HG03159 (cell line): ENCODE measurements around the gene ZNF358.

Experiments used
- ATAC-seq: cut with Tn5 transposase; IDR thresholded peaks from one replicate; pipeline ENCODE4 v1.9.1; 2021; ENCODE audit warnings: mild to moderate bottlenecking, moderate library complexity; ENCODE audit not compliant: unreplicated experiment

Gene ZNF358

DNA sequence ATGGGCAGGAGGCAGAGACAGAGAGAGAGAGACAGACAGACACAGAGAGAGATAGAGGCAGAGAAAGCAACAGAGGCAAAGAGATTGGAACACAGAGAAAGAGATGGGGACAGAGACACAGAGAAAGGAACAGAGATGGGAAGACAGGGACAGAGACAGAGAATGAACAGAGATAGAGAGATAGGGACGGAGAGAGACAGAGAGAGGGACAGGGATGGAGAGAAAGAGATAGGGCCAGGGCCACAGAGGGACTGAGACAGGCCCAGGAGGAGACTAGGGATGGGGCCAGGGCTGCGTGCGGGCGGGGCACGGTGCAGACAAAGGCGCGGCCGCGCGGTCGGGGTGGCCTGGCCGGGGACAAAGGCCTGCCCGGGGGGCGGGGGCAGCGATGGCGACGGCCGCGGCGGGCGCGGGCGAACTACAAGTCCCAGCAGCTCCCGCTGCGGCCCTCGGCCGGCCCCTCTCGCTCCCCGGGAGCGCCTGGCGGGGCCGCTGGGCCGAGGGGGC, at the start of gene ZNF358:
ZNF358 (plus strand) TSS at position 459 of the 507 bp plus-strand sequence. CDS start 3,140 bp downstream, outside the sequence.
- no peak for ATAC-seq

DNA sequence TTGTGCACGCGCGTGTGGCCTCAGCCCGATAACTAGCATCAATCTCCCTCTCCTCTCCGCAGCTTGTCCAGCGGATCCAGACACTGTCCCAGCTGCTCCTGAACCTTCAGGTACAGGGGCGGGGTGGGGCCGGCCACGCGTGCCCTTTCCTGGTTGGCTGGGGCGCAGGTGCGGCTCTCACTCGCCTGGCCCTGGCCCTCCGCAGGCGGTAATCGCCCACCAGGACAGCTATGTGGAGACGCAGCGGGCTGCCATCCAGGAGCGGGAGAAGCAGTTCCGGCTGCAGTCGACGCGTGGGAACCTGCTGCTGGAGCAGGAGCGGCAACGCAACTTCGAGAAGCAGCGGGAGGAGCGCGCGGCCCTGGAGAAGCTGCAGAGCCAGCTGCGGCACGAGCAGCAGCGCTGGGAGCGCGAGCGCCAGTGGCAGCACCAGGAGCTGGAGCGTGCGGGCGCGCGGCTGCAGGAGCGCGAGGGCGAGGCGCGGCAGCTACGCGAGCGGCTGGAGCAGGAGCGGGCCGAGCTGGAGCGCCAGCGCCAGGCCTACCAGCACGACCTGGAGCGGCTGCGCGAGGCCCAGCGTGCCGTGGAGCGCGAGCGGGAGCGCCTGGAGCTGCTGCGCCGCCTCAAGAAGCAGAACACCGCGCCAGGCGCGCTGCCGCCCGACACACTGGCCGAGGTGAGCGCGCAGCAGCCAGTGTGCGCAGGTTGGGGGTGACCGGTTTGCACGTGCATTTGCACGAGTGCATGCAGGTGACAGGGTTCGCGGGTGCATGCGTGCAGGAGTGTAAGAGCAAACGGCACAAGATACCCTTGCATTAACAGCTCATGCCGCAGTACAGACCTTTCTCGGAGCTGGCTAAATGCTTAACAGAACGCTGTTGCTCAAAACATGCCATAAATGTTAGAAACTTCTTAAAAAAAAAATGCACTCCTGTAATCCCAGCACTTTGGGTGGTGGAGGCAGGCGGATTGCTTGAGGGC, 48.6 kb upstream of the ZNF358 start:
- ATAC-seq, result no peak

DNA sequence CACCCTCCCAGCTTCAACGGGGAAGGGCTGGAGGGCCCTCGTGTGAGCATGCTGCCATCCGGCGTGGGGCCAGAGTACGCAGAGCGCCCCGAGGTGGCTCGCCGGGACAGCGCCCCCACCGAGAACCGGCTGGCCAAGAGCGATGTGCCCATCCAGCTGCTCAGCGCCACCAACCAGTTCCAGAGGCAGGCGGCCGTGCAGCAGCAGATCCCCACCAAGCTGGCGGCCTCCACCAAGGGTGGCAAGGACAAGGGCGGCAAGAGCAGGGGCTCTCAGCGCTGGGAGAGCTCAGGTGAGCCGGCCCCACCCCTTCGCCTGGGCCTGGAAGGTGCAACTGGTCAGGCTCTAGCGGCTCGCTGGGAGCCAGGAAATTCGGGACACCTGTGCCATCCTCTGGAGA, 47.1 kb upstream of the ZNF358 start:
- ATAC-seq, result no peak

DNA sequence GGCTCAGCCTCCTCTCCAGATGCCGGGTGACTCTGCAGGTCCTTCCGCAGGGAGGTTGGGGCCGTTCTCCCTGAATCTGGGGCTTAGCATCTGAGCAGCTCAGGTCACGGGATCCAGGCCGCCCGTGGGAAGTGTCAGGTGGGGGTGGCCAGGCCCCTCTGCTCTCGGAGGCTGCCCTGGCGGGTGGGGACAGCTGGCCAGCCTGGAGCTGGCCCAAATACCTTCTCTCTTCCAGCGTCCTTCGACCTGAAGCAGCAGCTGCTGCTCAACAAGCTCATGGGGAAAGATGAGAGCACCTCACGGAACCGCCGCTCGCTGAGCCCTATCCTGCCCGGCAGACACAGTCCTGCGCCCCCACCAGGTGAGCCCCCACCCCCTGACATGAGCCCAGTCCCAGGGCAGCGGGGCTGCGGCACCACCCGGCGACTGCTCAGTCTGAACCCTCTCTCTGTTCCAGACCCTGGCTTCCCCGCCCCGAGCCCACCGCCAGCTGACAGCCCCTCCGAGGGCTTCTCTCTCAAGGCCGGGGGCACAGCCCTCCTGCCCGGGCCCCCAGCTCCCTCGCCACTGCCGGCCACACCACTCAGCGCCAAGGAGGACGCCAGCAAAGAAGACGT, 46.1 kb upstream of the ZNF358 start:
- no peak for ATAC-seq

DNA sequence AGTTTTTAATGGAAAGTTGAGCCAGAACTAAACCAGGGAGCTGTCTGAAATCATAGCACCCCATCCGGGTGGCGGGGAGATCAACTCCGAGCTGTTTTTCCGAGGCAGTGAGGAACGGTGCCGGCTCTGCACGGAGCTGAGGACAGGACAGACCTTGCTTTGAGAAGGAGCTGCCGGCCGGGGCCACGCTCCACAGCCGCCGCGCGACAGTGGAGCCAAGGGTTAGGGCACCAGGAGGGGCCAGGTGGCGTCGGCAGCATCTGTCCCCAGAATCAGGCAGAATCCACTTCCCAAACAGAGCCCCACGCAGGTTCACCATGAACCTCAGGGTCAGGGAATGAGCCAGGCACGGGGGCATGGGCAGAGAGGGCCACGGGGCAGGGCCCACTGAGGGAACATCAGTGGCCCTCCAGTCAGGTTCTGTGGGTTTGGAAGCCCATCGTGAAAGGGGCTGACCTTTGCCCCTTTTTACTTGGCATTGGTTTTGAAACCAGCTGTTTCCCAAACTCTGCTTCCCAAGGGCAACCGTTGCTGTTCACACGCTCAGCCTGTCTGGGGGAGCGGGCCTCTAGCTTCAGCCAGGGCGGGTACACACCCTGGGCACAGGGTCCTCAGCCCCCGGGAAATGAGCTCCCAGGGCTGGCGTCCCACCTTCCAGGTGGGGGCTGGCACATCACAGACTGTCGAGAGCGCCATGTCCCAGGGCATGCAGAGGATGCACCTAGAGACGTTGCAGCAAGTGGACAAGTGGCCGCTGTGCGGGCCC, 45.2 kb upstream of the ZNF358 start:
- ATAC-seq, result no peak

DNA sequence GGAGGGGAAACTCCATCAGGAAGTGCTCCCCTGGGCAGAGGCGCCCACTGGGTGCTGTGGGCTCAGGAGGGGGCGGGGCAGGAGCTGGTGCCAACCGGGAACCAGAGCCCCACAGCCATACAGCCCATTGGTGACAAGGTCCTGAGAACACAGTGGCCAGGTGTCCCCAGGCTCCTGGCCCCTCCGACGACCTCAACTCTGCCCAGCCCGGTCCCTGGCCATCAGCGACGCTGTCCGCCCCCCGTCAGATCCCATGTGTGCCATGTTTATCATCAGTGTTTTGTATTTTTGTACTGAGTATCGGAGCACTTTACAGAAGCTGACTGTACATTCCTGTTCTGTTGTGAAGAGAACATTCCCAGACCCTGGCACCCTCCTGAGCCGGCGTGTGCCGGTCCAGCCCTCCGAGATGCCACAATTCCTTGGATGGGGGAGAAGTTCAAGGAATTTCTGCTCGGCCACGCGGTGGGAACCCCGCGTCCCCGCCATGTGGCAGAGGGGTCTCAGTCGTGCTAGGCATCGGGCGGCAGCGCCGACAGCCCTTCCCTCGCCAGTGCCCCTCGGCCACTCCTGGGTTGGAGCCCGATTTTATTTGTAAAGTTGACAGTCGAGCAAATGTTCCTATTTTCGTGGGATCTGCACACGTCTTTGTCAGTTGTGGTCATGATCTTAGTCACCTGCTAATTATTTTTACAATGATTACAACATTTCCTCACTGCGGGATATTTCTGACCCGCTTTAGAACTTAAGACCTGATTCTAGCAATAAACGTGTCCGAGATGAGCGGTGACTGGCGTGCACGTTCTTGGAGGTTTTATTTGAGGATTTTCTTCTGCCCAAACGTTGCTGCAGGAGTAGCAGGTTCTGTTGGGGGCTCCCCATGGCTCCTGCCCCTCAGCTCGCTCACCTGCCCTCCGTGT, 43.9 kb upstream of the ZNF358 start:
- no peak for ATAC-seq

DNA sequence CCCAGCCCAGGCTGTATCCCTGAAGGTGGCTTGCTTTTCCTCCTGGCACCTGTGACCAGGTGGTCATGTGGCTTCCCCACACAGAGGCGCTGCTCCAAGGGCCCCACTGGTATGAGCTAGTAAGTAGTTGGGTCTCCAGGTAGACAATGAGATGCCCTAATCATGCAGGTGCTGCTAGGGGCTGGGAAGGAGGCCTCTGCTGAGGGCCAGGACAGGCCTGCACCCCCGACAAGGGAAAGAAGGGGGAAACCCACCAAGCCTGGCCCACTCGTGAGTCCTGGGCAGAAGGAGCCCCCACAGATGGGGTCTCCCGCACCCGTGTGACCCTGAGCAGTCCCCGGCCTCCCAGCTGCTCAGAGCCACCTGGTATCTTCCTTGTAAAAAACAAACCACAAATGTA, 40.2 kb upstream of the ZNF358 start:
- no peak for ATAC-seq

DNA sequence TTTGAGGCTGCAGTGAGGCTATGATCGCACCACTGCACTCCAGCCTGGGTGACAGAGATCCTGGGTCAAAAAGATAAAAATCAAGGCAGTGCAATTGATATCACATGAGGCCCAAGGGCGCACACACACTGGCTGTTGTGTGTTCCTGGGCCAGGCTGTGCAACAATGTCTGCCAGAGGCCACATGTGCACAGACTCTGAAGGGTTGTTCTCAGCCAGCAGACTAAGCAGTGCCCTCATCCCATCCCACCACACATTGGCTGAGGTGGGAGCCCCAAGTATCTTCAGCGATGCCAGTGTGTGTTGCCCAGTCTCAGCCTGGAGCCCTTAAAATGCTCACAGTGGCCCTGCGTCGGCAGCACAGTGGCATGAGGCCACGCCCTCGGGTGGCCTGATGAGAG, 39.7 kb upstream of the ZNF358 start:
- no peak for ATAC-seq

DNA sequence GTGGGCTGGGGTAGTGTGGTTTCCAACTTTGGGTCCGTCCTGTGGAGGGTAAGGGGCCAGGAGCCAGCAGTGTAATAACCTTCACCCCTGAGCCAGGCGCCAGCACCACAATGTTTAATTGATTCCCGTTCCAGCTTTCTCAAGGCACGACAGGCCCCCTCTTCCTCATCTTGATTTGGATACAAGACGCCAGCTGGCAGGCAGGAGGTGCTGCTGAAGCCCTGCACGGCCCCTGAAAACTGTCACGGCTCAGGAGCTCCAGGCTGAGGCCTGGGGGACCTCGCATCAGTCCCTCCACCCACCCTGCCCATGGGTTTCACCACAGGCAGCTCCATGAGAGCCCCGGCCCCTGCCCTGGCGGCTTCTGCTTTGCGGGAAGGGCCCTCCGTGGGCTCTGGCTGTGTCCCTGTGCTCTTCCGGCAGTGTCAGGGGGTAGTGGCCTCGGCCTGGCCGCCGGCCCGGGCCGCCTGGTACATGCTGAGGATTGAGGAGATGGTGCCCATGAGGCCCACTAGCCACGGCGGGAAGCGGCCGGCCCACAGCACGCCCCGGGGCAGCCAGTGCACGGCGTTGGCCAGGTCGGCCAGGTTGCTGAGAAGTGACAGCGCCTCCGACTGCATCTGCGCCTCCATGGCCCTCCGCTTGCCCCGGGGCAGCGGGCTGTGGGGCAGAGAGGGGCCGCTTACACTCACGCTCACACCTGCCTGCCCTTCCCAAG, 39.0 kb upstream of the ZNF358 start:
- no peak for ATAC-seq

DNA sequence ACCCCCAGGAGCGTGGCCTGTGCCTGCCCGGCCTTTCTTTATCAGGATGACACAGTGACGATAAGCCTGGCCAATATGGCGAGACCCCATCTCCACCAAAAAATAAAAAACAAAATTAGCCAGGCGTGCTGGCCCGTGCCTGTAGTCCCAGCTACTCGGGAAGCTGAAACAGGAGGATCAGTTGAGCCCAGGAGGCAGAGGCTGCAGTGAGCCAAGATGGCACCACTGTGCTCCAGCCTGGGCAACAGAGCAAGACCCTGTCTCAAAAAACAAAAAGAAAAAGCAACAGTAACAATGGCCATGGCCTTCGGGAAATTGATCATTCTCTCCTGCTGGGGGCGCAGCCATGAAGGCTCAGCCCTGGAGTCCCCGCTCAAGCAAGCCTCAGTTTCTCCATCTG, 38.1 kb upstream of the ZNF358 start:
- no peak for ATAC-seq

DNA sequence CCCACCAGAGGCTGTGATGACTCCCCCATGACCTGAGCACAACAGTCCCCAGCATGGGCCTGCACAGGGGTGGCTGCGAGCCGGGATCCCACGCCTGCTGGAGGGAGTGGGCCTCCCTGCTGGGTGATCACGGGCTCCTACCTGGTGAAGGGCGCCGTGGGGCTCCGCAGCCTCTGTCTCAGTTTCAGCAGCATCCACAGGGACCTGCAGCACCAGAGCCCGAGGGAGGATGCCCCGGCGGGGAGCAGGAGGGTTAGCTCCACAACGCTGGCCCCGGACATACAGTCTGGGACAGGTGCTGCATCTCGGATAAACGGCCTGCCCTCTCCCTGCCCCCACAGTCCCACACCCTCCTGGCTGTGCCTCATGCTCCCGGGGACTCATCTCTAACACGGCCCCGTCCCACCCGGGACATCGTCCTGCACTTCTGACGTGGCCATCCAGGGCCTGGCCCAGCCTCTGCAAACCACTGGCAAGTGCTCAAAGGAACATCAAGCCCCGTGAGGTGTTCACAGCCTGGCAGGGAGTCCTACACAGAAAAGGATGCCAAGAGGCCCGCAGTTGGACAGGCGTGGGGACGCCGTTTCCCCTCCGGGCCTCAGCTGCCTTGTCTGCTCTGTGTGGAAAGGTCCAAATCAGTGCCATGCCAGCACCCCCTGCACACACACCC, 37.6 kb upstream of the ZNF358 start:
- ATAC-seq, result no peak

DNA sequence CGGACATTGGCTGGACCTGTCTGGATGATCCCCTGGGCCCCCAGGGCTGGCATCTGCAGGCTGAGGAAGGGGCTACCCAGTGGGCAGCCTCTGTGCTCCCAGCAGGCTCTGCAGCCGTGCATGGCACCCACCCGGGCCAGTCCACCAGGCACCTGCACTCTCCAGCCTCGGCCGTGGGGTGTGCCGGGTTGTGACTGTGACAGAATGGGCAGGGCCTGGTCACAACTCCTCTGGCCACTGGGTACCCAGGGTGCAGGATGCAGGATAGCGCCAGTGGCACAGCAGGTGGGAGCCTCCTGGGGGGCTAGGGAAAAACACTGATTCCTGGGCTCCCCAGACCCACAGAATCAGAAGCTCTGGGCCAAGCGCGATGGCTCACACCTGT, 37.1 kb upstream of the ZNF358 start:
- no peak for ATAC-seq

DNA sequence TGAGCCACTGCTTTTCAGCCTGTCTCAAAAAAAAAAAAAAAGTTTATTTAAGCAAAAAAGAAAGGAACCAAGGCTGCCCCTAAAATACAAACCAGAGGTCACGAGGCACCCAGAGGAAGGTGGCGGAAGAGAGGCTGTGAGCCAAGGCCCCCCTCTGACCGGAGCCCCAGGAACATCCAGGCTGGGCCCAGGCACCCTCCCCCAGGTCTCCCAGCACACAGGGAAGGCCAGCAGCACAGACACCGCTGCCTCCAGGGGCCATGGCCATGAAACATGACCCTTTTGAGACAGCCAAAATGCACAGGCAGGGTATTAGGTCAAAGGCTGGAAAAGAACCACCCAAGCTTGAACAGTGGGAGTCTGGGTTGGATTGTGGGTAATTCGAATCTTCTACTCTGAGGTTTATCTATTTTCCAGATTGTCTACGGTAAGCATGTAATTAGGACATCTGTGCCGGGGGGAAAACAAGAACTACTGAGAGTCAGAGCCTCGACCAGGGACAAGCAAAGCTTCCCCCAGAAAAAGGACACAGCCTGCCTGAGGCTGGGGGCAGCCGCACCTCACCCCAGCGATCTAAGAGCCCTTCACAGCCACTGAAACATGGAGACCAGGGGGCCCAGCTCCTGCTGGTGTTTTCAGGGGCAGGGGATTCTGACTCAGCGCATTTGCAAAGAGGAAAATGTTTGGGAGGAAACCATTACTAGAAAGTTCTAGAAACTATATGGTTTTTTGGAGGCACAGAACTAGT, 35.5 kb upstream of the ZNF358 start:
- no peak for ATAC-seq

DNA sequence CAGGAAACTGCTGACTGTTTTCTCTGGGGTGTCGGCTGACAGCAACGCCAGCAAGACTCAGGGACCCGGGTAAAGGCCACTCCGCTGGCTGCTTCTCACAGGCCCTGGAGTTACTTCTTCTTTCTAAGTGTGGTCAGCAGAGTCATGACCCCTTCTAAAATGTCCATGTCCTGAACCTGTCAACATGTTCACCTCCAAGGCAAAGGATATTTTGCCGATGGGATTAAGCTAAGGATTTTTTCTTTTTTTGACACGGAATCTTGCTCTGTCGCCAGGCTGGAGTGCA, 35.0 kb upstream of the ZNF358 start:
- ATAC-seq, result no peak

DNA sequence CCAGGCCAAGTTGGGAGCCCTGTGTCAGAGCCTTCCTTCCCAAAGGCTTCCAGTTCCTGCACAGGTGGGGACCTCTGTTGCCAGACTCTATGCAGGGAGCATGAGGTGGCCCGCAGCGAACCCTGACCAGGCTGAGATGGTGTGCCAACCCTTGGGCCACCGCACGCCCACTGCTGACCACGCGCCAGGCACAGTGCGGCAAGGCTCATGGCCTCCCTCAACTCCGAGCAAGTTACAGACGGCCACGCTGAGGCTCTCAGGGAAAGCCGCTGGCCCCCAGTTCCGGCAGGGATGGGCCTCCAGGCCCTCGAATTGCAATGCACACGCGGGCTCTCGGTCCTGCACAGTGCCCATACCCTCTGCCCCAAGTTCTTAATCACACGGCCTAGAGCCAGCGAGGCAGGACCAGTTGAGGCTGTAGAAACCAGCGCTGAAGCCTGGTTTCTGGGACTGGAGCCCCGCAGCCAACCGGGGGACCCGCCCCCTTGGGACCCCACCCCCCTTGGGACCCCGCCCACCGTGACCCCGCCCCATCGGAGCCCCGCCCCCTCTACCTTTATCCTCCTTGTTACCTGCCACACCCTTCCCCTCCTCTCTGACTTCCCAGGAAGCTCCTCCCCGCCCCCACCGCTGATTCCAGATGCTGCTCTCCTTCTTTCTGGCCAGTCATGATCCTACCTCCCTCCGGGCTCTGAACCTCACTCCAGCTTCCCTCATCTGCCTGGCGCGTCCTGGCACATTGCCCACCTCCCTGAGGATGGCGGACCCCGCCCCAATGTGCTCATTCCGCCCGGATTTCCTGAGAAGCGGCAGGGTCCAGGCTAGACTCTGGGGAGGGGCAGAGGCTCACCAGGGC, 33.1 kb upstream of the ZNF358 start:
- ATAC-seq, result no peak

DNA sequence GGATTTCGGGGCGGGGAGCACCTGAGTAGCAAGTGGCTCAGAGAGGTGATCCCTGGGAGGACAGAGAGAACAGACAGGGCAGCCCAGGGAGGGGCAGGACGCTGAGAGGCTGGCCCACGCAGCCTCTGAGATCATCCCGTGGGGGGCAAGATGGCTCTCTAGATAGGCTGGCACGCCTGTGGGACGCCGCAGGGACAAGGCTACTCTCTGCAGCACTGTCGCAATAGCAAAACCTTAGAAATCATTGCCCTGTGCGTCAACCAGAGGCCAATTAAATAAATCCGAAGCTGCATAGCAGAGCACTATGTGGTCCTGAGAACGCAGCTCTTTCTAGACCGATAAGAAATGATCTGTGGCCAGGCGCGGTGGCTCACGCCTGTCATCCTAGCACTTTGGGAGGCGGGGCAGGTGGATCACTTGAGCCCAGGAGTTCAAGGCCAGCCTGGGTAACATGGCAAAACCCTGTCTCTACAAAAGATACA, 32.1 kb upstream of the ZNF358 start:
- no peak for ATAC-seq

DNA sequence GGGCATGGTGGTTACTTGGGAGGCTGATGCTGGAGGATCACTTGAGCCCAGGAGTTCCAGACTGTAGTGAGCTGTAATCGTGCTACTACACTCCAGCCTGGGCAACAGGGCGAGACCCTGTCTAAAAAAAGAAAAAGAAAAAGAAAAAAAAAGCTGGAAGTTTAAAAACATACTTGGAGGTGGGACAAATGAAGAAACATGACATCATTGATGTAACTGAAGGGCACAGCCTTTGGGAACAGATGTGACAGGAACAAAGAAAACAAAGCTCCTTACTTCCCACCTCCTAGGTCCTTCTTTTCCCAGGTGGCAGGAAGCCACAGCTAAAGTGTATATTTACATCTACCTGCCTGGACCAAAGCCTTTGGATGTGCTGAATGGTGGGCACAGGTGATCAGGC, 29.0 kb upstream of the ZNF358 start:
- no peak for ATAC-seq
